Frontal cortex (tissue), 4 donors: ENCODE results near the gene KRT27. TPM values are rescaled to one million over a fixed set of nuclear protein-coding genes. Genes with fewer than 3 reads are reported as not detected.
"Not testable (repeated sequence)": the region's sequence is repeated elsewhere in the genome, so short reads cannot be mapped to it uniquely, and the experiment has no call there.

Experiments
- DNase-seq, 2 donors: peaks; one replicate each; pipeline ENCODE4 v3.0.0; 2012; ENCODE audit warnings: low spot score in 2 of 2
- FAIRE-seq: peaks from 2 replicates; lab custom pipeline; 2012; peaks lifted over from hg19 to GRCh38; lab: Jason Lieb, UNC
- total RNA-seq: library from RNA; depleted of rRNA; stranded (reverse); fragments of >200 nt; gene quantifications from one replicate; pipeline ENCODE4 v1.2.3, GENCODE V29; 2014
- donor health status: control.
- donor health status: control.
- donor health status: control.

KRT27 gene
- total RNA-seq: not detected

GRCh38 chr17:40782450-40782849 lies at the start of gene KRT27:
KRT27 (minus strand) TSS chr17:40782550; CDS start chr17:40782493, 57 bp downstream.
- FAIRE-seq: no peak
- DNase-seq: no peak

DNA sequence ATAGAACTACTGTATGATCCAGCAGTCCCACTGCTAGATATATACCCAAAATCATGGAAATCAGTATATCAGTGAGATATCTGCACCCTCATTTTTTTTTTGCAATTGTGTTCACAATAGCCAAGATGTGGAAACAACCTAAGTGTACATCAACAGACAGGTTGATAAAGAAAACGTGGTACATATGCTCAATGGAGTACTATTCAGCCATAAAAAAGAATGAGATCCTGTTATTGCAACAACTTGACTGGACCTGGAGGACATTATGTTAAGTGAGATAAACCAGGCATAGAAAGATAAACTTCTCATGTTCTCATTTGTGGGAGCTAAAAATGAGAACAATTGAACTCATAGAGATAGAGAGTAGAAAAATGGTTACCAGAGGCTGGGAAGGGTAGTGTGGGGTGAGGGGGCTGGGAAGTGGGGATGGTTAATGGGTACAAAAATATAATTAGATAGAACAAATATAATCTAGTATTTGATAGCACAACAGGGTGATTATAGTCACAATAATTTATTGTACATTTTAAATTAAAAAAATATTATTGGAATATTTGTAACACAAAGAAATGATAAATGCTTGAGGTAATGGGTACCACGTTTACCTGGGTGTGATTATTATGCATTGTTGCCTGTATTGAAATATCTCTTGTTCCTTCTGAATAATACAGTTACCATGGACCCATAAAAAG lies 47.9 kb upstream of the KRT27 start:
- DNase-seq: no peak
- no peak for FAIRE-seq

GRCh38 chr17:40828454-40829044 lies 46.2 kb upstream of the KRT27 start:
- DNase-seq: peak in 1 of 2 donors; percentile 11

DNA sequence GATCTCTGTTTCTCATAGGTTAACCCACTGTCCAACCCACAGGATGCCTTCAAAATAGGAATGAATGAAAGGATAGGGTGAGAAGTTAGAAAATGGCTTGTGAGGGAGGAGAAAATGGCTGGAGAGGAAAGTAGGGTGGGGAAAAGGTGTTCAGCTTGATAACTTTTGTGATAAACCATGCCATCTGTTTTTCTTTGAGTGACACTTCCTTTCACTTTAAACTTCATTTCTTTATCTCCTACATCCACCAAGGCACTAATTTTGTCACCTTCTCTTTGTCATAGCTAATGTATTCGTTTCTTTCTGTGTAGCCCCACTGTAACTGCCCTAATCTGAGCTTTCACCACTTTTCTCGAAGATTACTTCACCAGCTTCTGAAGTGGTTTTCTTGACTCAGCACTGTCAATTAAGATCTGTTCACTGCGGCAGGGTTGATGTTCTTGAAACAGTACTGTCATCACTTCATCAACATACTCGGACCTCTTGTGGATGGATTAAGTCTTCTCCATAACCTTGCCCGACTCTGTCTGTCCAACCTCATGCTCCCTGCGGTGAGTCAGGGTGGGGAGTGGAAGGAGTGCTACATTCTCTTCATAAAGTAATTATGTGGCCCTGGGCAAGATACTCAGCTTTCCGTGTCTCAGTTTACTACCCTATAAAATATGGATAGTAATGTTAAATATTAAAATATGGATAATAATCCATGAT lies 45.5 kb upstream of the KRT27 start:
- DNase-seq (no peak), FAIRE-seq (no peak)

More at GRCh38 chr17:40828454-40829044, 46.2 kb upstream of the KRT27 start:
- FAIRE-seq: no peak

DNA sequence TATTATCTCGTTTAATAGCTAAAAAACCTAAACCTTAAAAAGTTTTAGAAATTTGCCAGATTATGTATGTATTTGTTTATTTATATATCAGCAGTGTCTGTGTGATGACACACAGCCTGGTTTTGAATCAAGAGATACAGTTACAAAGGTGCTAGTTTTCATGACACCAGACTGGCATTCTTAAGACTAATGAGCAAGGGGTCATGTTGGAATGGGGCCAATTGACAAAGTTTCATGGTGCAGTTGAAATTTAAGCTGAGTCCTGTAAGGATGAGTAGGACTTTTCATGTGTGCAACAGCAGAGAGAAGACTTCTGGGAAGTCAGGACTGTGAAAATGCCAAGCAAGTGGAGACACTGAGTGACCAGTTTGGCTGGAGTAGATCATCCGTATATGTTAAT lies 43.2 kb upstream of the KRT27 start:
- no peak for FAIRE-seq

GRCh38 chr17:40824015-40824832 lies 41.9 kb upstream of the KRT27 start:
- FAIRE-seq: no peak

More for the DNA sequence above, 43.2 kb upstream of the KRT27 start:
- no peak for DNase-seq

GRCh38 chr17:40822132-40822812 lies 39.9 kb upstream of the KRT27 start, which contains the start of gene KRT10:
KRT10 (minus strand) TSS chr17:40822614; CDS start chr17:40822585, 29 bp downstream.
- no peak for FAIRE-seq

More at GRCh38 chr17:40824015-40824832, 41.9 kb upstream of the KRT27 start:
- DNase-seq: no peak

GRCh38 chr17:40821536-40821935 lies 39.2 kb upstream of the KRT27 start:
- FAIRE-seq (no peak), DNase-seq (no peak)

More at GRCh38 chr17:40822132-40822812, 39.9 kb upstream of the KRT27 start, which contains the start of gene KRT10:
- DNase-seq: no peak

GRCh38 chr17:40820228-40820838 lies 38.0 kb upstream of the KRT27 start:
- DNase-seq (no peak), FAIRE-seq (no peak)

- FAIRE-seq (no peak), DNase-seq (peak; percentile 14 to 18)
These were observed 37.3 kb upstream of the KRT27 start for GRCh38 chr17:40819528-40820125.

DNA sequence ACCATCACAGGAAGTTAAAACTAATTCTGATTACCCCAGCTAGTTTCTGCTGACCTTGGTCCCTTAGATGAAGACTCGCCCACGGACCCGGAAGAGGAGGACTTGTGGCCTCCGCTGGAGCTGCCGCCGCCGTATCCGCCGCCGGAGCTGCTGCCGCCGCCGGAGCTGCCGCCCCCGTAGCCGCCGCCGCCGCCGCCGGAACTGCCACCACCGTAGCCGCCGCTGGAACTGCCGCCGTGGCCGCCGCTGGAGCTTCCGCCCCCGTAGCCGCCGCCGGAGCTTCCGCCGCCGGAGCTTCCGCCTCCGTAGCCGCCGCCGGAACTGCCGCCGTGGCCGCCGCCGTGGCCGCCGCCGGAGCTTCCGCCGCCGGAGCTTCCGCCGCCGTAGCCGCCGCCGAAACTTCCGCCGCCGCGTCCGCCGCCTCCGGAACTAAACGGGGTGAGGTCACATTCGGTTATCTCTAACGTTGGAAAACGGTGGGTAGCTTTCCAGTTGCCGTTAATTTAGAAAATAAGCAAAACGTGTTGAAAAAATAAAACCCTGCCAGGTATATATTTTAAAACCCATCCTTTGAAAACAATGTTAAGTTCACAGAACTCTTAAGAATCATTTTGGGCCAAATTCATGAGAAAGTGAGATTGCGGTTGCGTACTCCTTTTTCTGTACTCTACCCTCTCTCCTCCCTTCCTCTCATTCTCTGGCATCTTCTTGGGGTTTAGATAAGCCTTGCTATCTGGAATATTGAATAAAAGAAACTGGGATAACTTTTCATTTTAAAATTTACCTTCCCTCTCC lies 36.6 kb upstream of the KRT27 start:
- FAIRE-seq (no peak), DNase-seq (peak; percentile 73 to 78)

- DNase-seq: no peak
- no peak for FAIRE-seq
These were observed 36.0 kb upstream of the KRT27 start for GRCh38 chr17:40818343-40818732.

DNA sequence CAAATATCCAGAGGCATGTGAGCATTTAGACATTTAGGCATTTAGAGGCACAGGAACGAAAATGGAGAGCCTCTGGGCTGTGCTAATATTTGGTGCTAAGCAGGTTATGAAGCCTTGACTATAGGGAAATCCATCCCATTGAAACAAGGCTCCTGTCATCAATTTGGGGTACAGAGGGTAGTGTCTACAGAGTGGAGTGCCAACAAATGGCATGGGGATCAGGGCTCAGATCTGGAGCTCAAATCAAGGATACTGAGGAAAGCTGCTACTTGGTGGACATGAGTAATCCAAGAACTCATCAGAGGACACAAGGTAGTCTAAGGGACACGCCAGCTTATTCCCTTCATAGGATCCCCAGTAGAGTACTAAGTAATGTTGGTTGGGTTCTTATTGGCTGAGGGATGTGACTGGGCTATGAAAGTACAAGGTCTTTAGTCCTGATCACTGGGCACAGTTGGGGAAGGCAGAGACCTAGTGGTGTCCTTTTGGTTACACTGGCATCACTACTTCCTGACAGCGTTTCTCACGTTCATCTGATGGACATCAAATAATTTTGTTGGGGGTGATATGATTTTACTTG lies 34.8 kb upstream of the KRT27 start:
- no peak for FAIRE-seq

GRCh38 chr17:40816569-40816968 lies 34.2 kb upstream of the KRT27 start:
- DNase-seq: no peak
- no peak for FAIRE-seq

More for the DNA sequence above, 34.8 kb upstream of the KRT27 start:
- no peak for DNase-seq

GRCh38 chr17:40815381-40815780 lies 33.0 kb upstream of the KRT27 start:
- FAIRE-seq: no peak
- no peak for DNase-seq

DNA sequence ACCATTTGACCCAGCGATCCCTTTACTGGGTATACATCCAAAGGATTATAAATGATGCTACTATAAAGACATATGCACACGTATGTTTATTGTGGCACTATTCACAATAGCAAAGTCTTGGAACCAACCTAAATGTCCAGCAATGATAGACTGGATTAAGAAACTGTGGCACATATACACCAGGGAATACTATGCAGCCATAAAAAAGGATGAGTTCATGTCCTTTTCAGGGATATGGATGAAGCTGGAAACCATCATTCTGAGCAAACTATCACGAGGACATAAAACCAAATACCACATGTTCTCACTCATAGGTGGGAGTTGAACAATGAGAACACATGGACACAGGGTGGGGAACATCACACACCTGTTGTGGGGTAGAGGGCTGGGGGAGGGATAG lies 32.3 kb upstream of the KRT27 start:
- FAIRE-seq, DNase-seq: not testable (repeated sequence)

- FAIRE-seq: no peak
These were observed 31.5 kb upstream of the KRT27 start for GRCh38 chr17:40813804-40814203.

More at GRCh38 chr17:40813804-40814203, 31.5 kb upstream of the KRT27 start:
- no peak for DNase-seq
